ENCODE measurements around the gene PSMB3. TPM values are rescaled to one million over a fixed set of nuclear protein-coding genes. Genes with fewer than 3 reads are reported as not detected.

The PSMB3 gene
- 350 and 433 TPM in 2 replicates for total RNA-seq

GRCh38 chr17:38752308-38753070 is at the start of gene PSMB3:
TSS of gene PSMB3 (plus strand) at chr17:38752741. CDS start at chr17:38752827, 86 bp downstream.

GRCh38 chr17:38704606-38705522 is 47.7 kb upstream of the PSMB3 start, which contains the start of gene MLLT6:
TSS of gene MLLT6 (plus strand) at chr17:38705273. CDS start at chr17:38705633, 360 bp downstream.

GRCh38 chr17:38729886-38730525 is 22.5 kb upstream of the PSMB3 start, which contains the start of gene CISD3:
TSS of gene CISD3 (plus strand) at chr17:38730341. CDS start at chr17:38730359, 18 bp downstream.

GRCh38 chr17:38748149-38748891 is 4.2 kb upstream of the PSMB3 start, which contains the start of gene PCGF2:
TSS of gene PCGF2 (minus strand) at chr17:38748336. CDS start at chr17:38740402, 7,934 bp downstream.

GRCh38 chr17:38799501-38800236 is 47.1 kb downstream of the PSMB3 start, which contains the start of gene PIP4K2B:
TSS of gene PIP4K2B (minus strand) at chr17:38799556. CDS start at chr17:38799424, 132 bp downstream.

Other genes with a start within 250 kb of the PSMB3 start
- not detected in 2 replicates for gene SRCIN1, start 146.8 kb upstream of the PSMB3 start, total RNA-seq
- gene EPOP, start 77.8 kb upstream of the PSMB3 start, total RNA-seq = 0.09 and 0.47 TPM in 2 replicates
- 16.1 and 29.9 TPM in 2 replicates for gene MLLT6, start 47.5 kb upstream of the PSMB3 start, total RNA-seq
- gene CISD3, start 22.4 kb upstream of the PSMB3 start, total RNA-seq = 2.3 and 3.8 TPM in 2 replicates
- gene PCGF2, start 4.4 kb upstream of the PSMB3 start, total RNA-seq = 3.9 and 5.3 TPM in 2 replicates
- gene PIP4K2B, start 46.8 kb downstream of the PSMB3 start, total RNA-seq = 30.1 and 51.9 TPM in 2 replicates
- gene CWC25, start 72.6 kb downstream of the PSMB3 start, total RNA-seq = 8.4 and 8.7 TPM in 2 replicates
- 2,128 and 3,392 TPM in 2 replicates for gene RPL23, start 101.0 kb downstream of the PSMB3 start, total RNA-seq
- 67.7 and 73.3 TPM in 2 replicates for gene LASP1, start 117.3 kb downstream of the PSMB3 start, total RNA-seq
- gene FBXO47, start 214.7 kb downstream of the PSMB3 start, total RNA-seq = not detected in 2 replicates

Data from bronchial smooth muscle cell (primary cell).